ENCODE measurements around the gene ATAD2B.
A peak's percentile ranks its signal among the peaks of the same experiment; 100 is the strongest.

Gene ATAD2B

DNA sequence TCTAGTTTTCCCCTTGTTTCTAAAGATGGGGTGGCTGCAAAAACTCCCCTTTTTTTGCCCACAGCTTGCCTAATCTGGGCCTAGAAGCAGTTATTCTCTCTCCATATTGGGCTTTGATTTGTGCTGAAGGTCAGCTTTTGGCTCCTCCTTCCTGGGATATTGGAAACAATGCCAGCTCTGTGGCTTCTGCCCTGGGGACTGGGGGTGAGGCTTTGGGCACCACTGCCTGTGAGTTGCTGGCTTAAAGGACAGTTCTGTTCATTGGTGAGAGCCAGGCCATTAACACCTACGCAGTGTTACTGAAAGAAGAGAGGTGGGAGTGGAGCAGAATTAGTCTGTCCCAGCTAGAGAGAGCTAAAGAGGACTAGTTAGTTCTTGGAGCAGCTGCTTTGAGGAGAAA lies 17.6 kb upstream of the ATAD2B start:
- TF ChIP-seq, protein P1, sequence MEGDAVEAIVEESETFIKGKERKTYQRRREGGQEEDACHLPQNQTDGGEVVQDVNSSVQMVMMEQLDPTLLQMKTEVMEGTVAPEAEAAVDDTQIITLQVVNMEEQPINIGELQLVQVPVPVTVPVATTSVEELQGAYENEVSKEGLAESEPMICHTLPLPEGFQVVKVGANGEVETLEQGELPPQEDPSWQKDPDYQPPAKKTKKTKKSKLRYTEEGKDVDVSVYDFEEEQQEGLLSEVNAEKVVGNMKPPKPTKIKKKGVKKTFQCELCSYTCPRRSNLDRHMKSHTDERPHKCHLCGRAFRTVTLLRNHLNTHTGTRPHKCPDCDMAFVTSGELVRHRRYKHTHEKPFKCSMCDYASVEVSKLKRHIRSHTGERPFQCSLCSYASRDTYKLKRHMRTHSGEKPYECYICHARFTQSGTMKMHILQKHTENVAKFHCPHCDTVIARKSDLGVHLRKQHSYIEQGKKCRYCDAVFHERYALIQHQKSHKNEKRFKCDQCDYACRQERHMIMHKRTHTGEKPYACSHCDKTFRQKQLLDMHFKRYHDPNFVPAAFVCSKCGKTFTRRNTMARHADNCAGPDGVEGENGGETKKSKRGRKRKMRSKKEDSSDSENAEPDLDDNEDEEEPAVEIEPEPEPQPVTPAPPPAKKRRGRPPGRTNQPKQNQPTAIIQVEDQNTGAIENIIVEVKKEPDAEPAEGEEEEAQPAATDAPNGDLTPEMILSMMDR (IDR thresholded peaks at IDR 0.05): no peak
- no peak overlapping the region for H3K27ac ChIP-seq

DNA sequence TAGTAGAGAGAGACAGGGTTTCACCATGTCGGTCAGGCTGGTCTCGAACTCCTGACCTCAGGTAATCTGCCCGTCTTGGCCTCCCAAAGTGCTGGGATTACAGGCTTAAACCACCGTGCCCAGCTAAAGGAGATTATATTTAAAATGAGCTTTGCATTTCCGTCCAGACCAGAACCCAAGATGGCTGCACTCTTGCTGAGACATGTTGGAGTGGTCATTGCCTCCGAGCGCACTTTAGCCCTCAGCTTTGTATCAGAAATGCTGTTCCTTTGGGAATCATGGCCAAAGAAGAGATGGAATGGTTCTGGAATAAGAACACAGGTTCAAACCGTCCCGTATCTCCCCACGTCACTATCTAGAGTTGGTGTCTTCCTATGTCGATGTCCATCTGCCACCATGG lies 16.7 kb upstream of the ATAD2B start:
- no peak overlapping the region for H3K27ac ChIP-seq
- TF ChIP-seq, protein P1 (IDR thresholded peaks at IDR 0.05): no peak
- no peak for TF ChIP-seq ZFX (IDR thresholded peaks at IDR 0.05; ENCODE audit: borderline replicate concordance)

DNA sequence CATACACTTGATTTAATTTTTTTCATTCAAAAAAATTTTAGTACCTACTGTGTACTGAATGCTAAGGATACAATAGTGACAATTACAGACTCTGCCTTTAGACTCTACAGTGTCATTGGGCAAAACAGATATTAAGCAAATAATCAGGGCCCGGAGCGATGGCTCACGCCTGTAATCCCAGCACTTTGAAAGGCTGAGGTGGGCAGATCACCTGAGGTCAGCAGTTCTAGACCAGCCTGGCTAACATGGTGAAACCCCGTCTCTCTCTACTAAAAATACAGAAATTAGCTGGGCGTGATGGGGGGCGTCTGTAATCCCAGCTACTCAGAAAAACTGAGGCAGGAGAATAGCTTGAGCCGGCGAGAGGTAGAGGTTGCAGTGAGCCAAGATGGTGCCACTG lies 14.7 kb upstream of the ATAD2B start:
- H3K27ac ChIP-seq: no peak overlapping the region
- TF ChIP-seq ZFX (IDR thresholded peaks at IDR 0.05; ENCODE audit: borderline replicate concordance): no peak
- TF ChIP-seq, protein P1 (IDR thresholded peaks at IDR 0.05): no peak

DNA sequence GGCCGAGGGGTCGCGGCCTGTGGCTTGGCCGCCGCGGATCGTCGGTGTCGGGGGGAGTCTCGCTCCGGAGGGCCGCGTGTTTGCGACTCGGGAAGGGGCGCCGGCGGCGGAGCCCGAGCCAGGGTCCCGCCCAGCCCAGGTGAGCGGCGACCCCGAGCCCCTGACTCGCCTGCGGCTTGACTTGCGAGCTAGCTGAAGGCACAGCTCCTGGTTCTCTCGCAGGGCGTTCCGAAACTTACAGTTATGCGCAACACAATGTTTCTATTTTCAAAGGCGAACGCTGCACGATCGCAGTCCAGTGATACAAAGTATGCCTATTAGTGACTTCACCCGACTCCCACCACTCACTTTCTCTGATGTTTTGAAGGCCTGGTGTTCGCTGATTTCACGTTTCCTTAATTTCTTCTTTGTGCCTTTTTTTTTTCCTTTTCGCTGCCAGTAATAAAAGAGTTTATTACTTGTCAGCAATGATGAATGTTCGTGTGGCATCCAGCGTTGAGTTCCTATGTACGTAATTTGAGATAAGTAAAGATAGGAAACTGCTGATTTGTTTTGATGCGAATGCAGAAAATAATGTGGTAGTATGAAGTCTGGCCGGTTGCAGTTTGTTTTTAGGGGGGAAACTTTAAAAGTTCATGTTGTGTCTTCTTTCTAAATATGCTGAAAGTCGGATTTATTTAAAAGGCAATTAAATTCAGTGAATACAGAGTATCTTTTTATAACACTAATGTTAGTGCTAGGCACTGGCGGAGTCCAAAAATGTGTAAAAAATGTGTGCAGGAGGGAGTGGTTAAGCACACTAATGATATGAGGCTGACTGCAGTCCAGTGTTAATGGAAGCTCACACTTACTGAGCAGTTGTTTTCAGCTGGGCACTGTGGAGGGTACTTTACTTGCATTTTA lies 14.0 kb upstream of the ATAD2B start:
- TF ChIP-seq, protein P1 (IDR thresholded peaks at IDR 0.05): no peak
- no peak for TF ChIP-seq ZFX (IDR thresholded peaks at IDR 0.05; ENCODE audit: borderline replicate concordance)
- H3K27ac ChIP-seq: peak overlapping the region; percentile 77

DNA sequence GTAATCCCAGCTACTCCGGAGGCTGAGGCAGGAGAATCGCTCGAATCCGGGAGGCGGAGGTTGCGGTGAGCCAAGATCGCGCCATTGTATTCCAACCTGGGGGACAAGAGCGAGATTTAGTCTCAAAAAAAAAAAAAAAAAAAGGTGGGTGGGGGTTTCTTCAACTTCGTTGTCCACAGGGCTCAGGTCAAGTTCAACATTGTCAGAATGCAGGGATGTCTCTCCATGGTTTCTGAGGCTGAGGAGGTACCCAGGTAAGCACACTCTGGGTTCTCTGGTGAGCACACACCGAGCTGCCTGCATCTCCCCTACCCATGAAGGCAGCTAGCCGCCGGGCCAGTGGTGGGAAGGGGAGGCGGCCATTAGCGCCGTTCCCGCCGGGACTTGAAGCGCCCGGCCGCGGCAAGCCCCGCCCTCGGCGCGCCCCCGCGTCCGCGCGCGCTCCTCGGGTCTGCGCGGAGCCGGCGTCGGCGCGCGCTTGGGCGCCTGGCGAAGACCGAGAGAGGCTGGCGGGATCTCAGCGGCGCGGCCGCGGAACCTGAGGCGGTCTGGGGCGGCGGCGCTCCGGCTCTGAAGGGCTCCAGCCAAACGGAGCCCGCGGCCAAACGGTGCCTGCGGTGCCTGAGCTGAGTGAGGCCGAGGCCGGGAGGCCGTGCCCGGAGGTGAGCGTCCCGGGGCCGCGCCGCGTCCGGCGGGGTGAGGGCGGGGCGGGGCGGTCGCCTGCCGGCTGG lies 13.2 kb upstream of the ATAD2B start, which contains the start of gene UBXN2A:
Gene UBXN2A, plus strand, starts transcription at position 477 of the 731 bp plus-strand sequence. CDS start 17,852 bp downstream, outside the sequence.
- no peak for TF ChIP-seq ZFX (IDR thresholded peaks at IDR 0.05; ENCODE audit: borderline replicate concordance)
- TF ChIP-seq, protein P1 (IDR thresholded peaks at IDR 0.05): no peak
- peak within 1 kb of the TSS; percentile 77 for H3K27ac ChIP-seq

DNA sequence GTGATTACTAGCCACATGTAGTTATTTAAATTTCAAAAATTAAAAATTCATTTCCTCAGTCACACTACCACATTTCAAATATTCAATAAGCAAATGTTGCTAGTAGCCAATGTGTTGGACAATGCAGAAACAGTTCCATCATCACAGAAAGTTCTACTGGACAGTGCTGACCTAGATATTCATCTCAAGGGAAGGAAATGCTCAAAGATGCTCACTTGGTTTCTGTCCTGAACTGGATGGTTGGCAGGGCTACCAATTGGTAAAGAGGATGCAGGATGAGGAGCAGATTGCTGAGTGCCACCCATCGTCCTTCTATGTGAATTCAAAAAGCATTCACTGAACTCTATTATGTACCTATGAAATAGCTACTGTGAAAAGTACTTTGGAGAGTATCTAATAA lies 7.3 kb upstream of the ATAD2B start:
- TF ChIP-seq, protein P1 (IDR thresholded peaks at IDR 0.05): no peak
- H3K27ac ChIP-seq: no peak overlapping the region

DNA sequence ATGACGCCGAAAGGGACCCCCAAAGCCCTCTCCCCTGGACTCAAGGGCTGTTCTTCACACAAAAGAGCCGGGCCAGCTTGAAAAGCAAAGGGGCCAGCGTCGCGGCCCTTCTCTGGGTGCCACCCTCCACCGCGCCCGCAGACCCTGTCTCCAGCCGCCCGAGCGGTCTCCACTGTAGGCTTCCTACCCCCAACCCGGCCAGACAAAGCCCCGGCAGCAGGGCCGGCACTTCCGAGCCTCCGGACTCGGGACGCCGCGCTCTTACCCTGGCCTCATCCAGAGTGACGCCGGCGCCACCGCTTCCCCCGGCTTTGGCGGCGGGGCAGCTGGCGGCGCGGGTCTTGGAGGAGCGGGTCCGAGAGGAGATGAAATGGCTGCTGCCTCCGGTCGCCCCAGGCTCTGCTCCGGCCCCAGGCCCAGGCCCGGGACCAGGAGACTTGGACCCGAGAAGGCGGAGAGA lies 603 bp downstream of the ATAD2B start:
- peak overlapping the region; percentile 91 for H3K27ac ChIP-seq
- TF ChIP-seq, protein P1 (IDR thresholded peaks at IDR 0.05): no peak
- no peak for TF ChIP-seq ZFX (IDR thresholded peaks at IDR 0.05; ENCODE audit: borderline replicate concordance)
